Measurements from ENCODE around the gene CHRNA7. TPM values are rescaled to one million over a fixed set of nuclear protein-coding genes. Genes with fewer than 3 reads are reported as not detected.

CHRNA7 gene
- polyA plus RNA-seq, 1 of the 3 experiments (the other 2 are of a cell fraction), result 0.38 TPM

- no peak for DNase-seq
- no peaks in the 10 kb centered on the region for H3K79me2 ChIP-seq (ENCODE audit: insufficient read depth)
- ChIA-PET CTCF (interaction anchor here (1.5 to 6.9 kb wide), 3 partner anchors 9 to 57 kb away, joined by 3 to 167 read pairs (median 3); no protein-coding TSS in a partner anchor), POLR2A (no interaction called here)
- no peaks in the 10 kb centered on the region for H3K36me3 ChIP-seq (replicated peaks in 1 of 2; ENCODE audit: control insufficient read depth in 1 of 2, insufficient read depth in 2 of 2, low read length in 1 of 2)
- peaks cover 0 to 33% of the 10 kb centered on the region in 2 experiments; a peak in 2 of 4 replicates for H3K4me1 ChIP-seq (ENCODE audit: control insufficient read depth in 1 of 2, insufficient read depth in 2 of 2, low read depth in 1 of 2, low read length in 1 of 2)
- no peak for TF ChIP-seq MAX (IDR thresholded peaks at IDR 0.05; ENCODE audit: low read depth)
- H3K27ac ChIP-seq (ENCODE audit: low read depth in 2 of 2, low read length in 1 of 2), result no peak overlapping the region; a peak in 1 of 4 replicates
- 52% methylated on average over 5 of the region's 5 CpGs for WGBS (ENCODE audit: low lambda C conversion rate)
- H3K9me3 ChIP-seq, result no peaks in the 10 kb centered on the region
- no peak overlapping the region for H2AFZ ChIP-seq (ENCODE audit: low read depth)
- H3K4me3 ChIP-seq (ENCODE audit: low read depth in 2 of 2, low read length in 1 of 2), result no peak overlapping the region; a peak in 1 of 4 replicates
- no peaks in the 10 kb centered on the region for H4K20me1 ChIP-seq (ENCODE audit: insufficient read depth)
- H3K9ac ChIP-seq, result no peak overlapping the region
- no peaks in the 10 kb centered on the region for H3F3A ChIP-seq (replicated peaks; ENCODE audit: insufficient read depth)
- H3K27me3 ChIP-seq (ENCODE audit: insufficient read depth), result peaks cover 22% of the 10 kb centered on the region; the same call in 1 of the 2 replicates
- H3K9me2 ChIP-seq, result peaks cover 3% of the 10 kb centered on the region; the same call in 1 of the 2 replicates
- H3K4me2 ChIP-seq, result no peak overlapping the region
Measured at GRCh38 chr15:32033186-32033890, 3.0 kb downstream of the CHRNA7 start.

DNA sequence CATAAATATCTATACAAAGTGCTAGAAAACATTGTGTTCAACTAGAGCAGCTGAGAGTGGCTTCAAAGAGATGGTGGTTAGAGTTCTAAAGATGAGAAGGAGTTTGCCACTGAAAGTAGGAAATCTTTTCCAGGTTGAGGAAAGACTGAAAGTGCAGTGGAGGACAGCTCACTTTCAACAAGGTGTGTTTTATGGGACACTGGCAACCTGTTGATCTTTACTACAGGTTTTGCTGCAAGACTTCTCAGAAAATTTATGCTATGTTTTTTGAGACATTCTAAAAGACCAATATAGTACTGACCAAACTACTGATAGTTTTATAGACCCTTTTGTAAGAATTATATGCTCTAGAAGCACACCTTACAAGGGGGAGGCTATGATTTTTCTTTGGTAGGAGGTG is 3.8 kb downstream of the CHRNA7 start:
- no peak overlapping the region for H3K27ac ChIP-seq (ENCODE audit: low read depth in 2 of 2, low read length in 1 of 2)
- ChIA-PET POLR2A (no interaction called here), CTCF (interaction anchor here (6.9 kb wide), 1 partner anchor 58 kb away, joined by 167 read pairs; no protein-coding TSS in a partner anchor)
- H3K4me3 ChIP-seq (ENCODE audit: low read depth in 2 of 2, low read length in 1 of 2), result no peak overlapping the region; a peak in 1 of 4 replicates
- H3K9me3 ChIP-seq, result no peaks in the 10 kb centered on the region
- no peak overlapping the region for H3K9ac ChIP-seq
- peaks cover 15% of the 10 kb centered on the region; the same call in 1 of the 2 replicates for H3K27me3 ChIP-seq (ENCODE audit: insufficient read depth)
- no peak for DNase-seq
- H3K36me3 ChIP-seq (replicated peaks in 1 of 2; ENCODE audit: control insufficient read depth in 1 of 2, insufficient read depth in 2 of 2, low read length in 1 of 2), result no peaks in the 10 kb centered on the region
- H3K79me2 ChIP-seq (ENCODE audit: insufficient read depth), result no peaks in the 10 kb centered on the region
- H3K4me1 ChIP-seq (ENCODE audit: control insufficient read depth in 1 of 2, insufficient read depth in 2 of 2, low read depth in 1 of 2, low read length in 1 of 2), result peaks cover 0 to 29% of the 10 kb centered on the region in 2 experiments; a peak in 2 of 4 replicates
- H3K9me2 ChIP-seq, result peaks cover 3% of the 10 kb centered on the region; the same call in 1 of the 2 replicates
- no peak overlapping the region for H2AFZ ChIP-seq (ENCODE audit: low read depth)
- no peak overlapping the region for H3K4me2 ChIP-seq
- no peaks in the 10 kb centered on the region for H4K20me1 ChIP-seq (ENCODE audit: insufficient read depth)
- no peaks in the 10 kb centered on the region for H3F3A ChIP-seq (replicated peaks; ENCODE audit: insufficient read depth)
- TF ChIP-seq RXRA (IDR thresholded peaks at IDR 0.05; ENCODE audit: borderline replicate concordance, low read depth) (no peak), ELF1 (IDR thresholded peaks at IDR 0.05) (no peak), FOXJ3 (CRISPR knock-in tag; IDR thresholded peaks at IDR 0.05) (no peak), IRF3 (IDR thresholded peaks at IDR 0.05; ENCODE audit: low read depth, low read length) (no peak), JUND (IDR thresholded peaks at IDR 0.05) (no peak), RCOR1 (IDR thresholded peaks at IDR 0.05; ENCODE audit: low read length) (no peak), NRF1 (IDR thresholded peaks at IDR 0.05; ENCODE audit: low read depth, low read length) (no peak), RFX5 (IDR thresholded peaks at IDR 0.05; ENCODE audit: low read length) (no peak), RAD21 (IDR thresholded peaks at IDR 0.05; ENCODE audit: low read length) (no peak), POLR2AphosphoS5 (IDR thresholded peaks at IDR 0.05; ENCODE audit: low read depth, low read length) (no peak), SIN3A (IDR thresholded peaks at IDR 0.05; ENCODE audit: borderline replicate concordance, low read depth, low read length) (no peak), MAX (IDR thresholded peaks at IDR 0.05; ENCODE audit: low read depth) (no peak), GATA2 (CRISPR knock-in tag; IDR thresholded peaks at IDR 0.05) (no peak), TAF1 (IDR thresholded peaks at IDR 0.05; ENCODE audit: borderline replicate concordance, low read depth, low read length) (no peak), CHD2 (IDR thresholded peaks at IDR 0.05; ENCODE audit: low read length, partially characterized antibody) (no peak)
- TF ChIP-seq, protein P1, sequence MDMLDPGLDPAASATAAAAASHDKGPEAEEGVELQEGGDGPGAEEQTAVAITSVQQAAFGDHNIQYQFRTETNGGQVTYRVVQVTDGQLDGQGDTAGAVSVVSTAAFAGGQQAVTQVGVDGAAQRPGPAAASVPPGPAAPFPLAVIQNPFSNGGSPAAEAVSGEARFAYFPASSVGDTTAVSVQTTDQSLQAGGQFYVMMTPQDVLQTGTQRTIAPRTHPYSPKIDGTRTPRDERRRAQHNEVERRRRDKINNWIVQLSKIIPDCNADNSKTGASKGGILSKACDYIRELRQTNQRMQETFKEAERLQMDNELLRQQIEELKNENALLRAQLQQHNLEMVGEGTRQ (IDR thresholded peaks at IDR 0.05; ENCODE audit: borderline replicate concordance, low read depth, low read length), result no peak
- TF ChIP-seq, protein P2, sequence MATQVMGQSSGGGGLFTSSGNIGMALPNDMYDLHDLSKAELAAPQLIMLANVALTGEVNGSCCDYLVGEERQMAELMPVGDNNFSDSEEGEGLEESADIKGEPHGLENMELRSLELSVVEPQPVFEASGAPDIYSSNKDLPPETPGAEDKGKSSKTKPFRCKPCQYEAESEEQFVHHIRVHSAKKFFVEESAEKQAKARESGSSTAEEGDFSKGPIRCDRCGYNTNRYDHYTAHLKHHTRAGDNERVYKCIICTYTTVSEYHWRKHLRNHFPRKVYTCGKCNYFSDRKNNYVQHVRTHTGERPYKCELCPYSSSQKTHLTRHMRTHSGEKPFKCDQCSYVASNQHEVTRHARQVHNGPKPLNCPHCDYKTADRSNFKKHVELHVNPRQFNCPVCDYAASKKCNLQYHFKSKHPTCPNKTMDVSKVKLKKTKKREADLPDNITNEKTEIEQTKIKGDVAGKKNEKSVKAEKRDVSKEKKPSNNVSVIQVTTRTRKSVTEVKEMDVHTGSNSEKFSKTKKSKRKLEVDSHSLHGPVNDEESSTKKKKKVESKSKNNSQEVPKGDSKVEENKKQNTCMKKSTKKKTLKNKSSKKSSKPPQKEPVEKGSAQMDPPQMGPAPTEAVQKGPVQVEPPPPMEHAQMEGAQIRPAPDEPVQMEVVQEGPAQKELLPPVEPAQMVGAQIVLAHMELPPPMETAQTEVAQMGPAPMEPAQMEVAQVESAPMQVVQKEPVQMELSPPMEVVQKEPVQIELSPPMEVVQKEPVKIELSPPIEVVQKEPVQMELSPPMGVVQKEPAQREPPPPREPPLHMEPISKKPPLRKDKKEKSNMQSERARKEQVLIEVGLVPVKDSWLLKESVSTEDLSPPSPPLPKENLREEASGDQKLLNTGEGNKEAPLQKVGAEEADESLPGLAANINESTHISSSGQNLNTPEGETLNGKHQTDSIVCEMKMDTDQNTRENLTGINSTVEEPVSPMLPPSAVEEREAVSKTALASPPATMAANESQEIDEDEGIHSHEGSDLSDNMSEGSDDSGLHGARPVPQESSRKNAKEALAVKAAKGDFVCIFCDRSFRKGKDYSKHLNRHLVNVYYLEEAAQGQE (IDR thresholded peaks at IDR 0.05; ENCODE audit: low read depth, low read length), result no peak
- TF ChIP-seq, protein P3, sequence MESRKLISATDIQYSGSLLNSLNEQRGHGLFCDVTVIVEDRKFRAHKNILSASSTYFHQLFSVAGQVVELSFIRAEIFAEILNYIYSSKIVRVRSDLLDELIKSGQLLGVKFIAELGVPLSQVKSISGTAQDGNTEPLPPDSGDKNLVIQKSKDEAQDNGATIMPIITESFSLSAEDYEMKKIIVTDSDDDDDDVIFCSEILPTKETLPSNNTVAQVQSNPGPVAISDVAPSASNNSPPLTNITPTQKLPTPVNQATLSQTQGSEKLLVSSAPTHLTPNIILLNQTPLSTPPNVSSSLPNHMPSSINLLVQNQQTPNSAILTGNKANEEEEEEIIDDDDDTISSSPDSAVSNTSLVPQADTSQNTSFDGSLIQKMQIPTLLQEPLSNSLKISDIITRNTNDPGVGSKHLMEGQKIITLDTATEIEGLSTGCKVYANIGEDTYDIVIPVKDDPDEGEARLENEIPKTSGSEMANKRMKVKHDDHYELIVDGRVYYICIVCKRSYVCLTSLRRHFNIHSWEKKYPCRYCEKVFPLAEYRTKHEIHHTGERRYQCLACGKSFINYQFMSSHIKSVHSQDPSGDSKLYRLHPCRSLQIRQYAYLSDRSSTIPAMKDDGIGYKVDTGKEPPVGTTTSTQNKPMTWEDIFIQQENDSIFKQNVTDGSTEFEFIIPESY (IDR thresholded peaks at IDR 0.05; ENCODE audit: borderline replicate concordance, low read depth), result no peak

Measured in SK-N-SH (cell line).